Progenitor cell of endocrine pancreas (in vitro differentiated cells): ENCODE results near the gene CHKB. TPM values are rescaled to one million over a fixed set of nuclear protein-coding genes. Genes with fewer than 3 reads are reported as not detected.
"Not testable (repeated sequence)": the region's sequence is repeated elsewhere in the genome, so short reads cannot be mapped to it uniquely, and the experiment has no call there.

Experiments used
- DNase-seq: peaks from one replicate; pipeline ENCODE4 v3.0.0; 2021; ENCODE audit warnings: low spot score; ENCODE audit not compliant: unreplicated experiment
- H3K27ac Mint-ChIP-seq: 2 replicates; pipeline ENCODE4 v1.8.0; 2021; ENCODE audit warnings: mild to moderate bottlenecking, moderate library complexity, mixed read lengths
- H3K27me3 Mint-ChIP-seq: 2 replicates; pipeline ENCODE4 v1.8.0; 2021; ENCODE audit warnings: mixed read lengths
- H3K36me3 Mint-ChIP-seq: 2 replicates; pipeline ENCODE4 v1.8.0; 2022; ENCODE audit warnings: mixed read lengths; ENCODE audit not compliant: insufficient read depth
- H3K4me1 Mint-ChIP-seq: 2 replicates; pipeline ENCODE4 v1.8.0; 2021; ENCODE audit warnings: low read depth, mixed read lengths
- H3K4me3 Mint-ChIP-seq: 2 replicates; pipeline ENCODE4 v1.8.0; 2021; ENCODE audit warnings: low read depth, mild to moderate bottlenecking, moderate library complexity, mixed read lengths
- H3K9me3 Mint-ChIP-seq: 2 replicates; pipeline ENCODE4 v1.8.0; 2021; ENCODE audit warnings: low read depth, mixed read lengths
- CTCF ChIP-seq: fragments of 200-600 bp; sonication (generic); IDR thresholded peaks from one replicate; pipeline ENCODE4 v1.5.0; 2021; ENCODE audit warnings: antibody characterized with exemption, mild to moderate bottlenecking; ENCODE audit not compliant: unreplicated experiment
- total RNA-seq: library from RNA; stranded (reverse); gene quantifications from 2 replicates; pipeline ENCODE4 v1.2.1, GENCODE V29; 2021

CHKB gene
- total RNA-seq, 1 donor from 2014 or later, result 132 TPM

DNA sequence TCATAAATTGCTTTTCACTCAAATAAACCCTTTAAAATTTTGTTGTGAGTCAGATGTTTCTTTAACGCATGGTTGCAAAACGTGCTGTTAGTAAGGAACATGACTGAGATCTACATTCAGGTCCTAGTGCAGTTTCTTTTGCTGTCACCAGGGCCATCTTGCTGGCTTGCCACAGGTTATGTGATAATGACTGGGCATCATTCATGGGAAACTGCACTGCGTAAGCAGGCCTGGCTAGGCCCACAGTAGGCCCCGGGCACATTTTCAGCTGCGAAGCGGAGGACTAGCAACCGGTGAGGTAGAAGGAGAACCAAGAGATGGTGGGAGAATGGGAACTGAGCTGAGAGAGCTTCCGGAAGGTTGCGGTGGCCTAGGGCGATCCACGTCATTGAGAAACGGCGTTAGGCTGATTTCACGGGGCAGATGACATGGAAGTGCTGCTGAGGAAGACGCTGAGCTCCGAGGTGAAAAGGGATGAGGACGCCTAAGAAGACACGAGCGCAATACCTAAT lies 40.2 kb downstream of the CHKB start:
- TF ChIP-seq CTCF, result no peak
- no peaks in the 10 kb centered on the region for H3K36me3 Mint-ChIP-seq
- H3K27me3 Mint-ChIP-seq, result peaks cover 31% of the 10 kb centered on the region
- no peak for DNase-seq
- no peak overlapping the region for H3K27ac Mint-ChIP-seq
- H3K4me3 Mint-ChIP-seq, result no peak overlapping the region
- H3K9me3 Mint-ChIP-seq, result no peaks in the 10 kb centered on the region
- no peaks in the 10 kb centered on the region for H3K4me1 Mint-ChIP-seq

DNA sequence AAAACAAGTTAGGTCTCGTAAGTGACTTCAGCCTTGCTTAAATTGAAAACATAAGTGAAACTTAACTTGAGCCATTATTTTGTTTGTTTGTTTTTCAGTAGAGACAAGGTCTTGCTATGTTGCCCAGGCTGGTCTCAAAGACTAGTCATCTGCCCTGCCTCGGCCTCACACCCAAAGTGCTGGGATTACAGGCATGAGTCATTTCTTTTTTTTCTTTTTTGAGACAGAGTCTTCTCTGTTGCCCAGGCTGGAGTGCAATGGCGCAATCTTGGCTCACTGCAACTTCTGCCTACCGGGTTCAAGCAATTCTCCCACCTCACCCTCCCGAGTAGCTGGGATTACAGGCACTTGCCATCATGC lies 41.0 kb downstream of the CHKB start:
- DNase-seq, H3K27ac Mint-ChIP-seq, H3K9me3 Mint-ChIP-seq, H3K4me1 Mint-ChIP-seq, H3K36me3 Mint-ChIP-seq, H3K4me3 Mint-ChIP-seq: not testable (repeated sequence)
- peaks cover 31% of the 10 kb centered on the region for H3K27me3 Mint-ChIP-seq

DNA sequence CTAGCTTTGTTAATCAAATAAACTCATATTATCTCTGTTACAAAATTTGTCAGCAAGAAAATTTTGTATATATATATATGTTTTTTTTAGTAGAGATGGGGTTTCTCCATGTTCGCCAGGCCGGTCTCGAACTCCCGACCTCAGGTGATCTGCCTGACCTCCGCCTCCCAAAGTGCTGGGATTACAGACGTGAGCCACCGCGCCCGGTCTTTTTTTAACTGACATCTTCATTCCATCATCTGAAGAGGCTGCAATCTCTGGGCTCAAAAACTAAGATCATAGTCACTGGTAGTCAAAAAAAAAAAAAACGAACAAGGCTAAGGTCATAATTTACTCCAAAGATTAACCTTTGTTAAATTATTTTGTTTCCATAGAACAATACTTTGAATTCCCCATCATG lies 42.3 kb downstream of the CHKB start:
- Mint-ChIP-seq H3K36me3 (no peaks in the 10 kb centered on the region), H3K27me3 (peaks cover 28% of the 10 kb centered on the region), H3K4me1 (no peaks in the 10 kb centered on the region), H3K4me3 (no peak overlapping the region), H3K9me3 (no peaks in the 10 kb centered on the region), H3K27ac (no peak overlapping the region)
- TF ChIP-seq CTCF, result no peak
- DNase-seq, result no peak

DNA sequence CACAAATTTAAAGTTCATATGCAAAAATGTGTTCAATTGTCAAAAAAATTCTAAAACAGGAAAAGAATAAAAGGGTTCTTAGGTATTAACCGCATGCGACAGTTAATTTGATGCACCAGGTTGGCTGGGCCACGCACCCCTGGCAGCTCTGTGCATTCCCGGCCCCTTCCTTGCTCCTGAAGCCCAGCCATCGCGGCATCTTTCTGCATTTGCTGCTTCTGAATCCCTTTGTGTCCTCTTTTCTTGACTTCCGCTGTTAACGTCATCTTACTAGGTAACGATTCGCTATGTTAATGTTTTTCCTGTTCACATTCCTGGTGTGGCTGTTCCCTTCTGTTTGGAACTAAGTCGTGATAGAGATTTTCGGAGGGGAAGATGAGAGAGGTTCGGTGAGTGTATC lies 44.9 kb downstream of the CHKB start:
- no peak for TF ChIP-seq CTCF
- Mint-ChIP-seq H3K27me3 (peaks cover 41% of the 10 kb centered on the region), H3K27ac (no peak overlapping the region), H3K4me3 (no peak overlapping the region), H3K9me3 (no peaks in the 10 kb centered on the region), H3K36me3 (no peaks in the 10 kb centered on the region), H3K4me1 (peaks cover 7% of the 10 kb centered on the region)
- DNase-seq, result no peak

- no peaks in the 10 kb centered on the region for H3K9me3 Mint-ChIP-seq
- no peak for TF ChIP-seq CTCF
- H3K36me3 Mint-ChIP-seq, result no peaks in the 10 kb centered on the region
- H3K4me3 Mint-ChIP-seq, result no peak overlapping the region
- no peak overlapping the region for H3K27ac Mint-ChIP-seq
- peaks cover 10% of the 10 kb centered on the region for H3K4me1 Mint-ChIP-seq
- peaks cover 36% of the 10 kb centered on the region for H3K27me3 Mint-ChIP-seq
- DNase-seq, result no peak
These were observed 46.4 kb downstream of the CHKB start for GRCh38 chr22:50536226-50536625.

DNA sequence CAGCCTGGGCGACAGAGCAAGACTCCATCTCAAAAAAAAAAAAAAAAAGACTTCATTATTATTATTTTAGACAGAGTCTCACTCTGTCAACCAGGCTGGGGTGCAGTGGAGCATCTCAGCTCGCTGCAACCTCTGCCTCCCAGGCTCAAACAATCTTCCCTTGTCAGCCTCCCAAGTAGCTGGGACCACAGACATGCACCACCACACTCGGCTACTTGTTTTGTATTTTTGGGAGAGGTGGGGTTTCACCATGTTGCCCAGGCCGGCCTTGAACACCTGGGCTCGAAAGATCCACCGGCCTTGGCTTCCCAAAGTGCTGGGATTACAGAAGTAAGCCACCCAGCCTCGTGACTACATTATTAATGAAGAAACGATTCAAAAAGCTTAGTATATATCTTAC lies 47.5 kb downstream of the CHKB start:
- no peaks in the 10 kb centered on the region for H3K9me3 Mint-ChIP-seq
- no peaks in the 10 kb centered on the region for H3K36me3 Mint-ChIP-seq
- no peak overlapping the region for H3K27ac Mint-ChIP-seq
- H3K4me3 Mint-ChIP-seq, result no peak overlapping the region
- peaks cover 10% of the 10 kb centered on the region for H3K4me1 Mint-ChIP-seq
- TF ChIP-seq CTCF, result no peak
- DNase-seq, result no peak
- H3K27me3 Mint-ChIP-seq, result peaks cover 34% of the 10 kb centered on the region

GRCh38 chr22:50533856-50534711 lies 48.6 kb downstream of the CHKB start:
- peaks cover 34% of the 10 kb centered on the region for H3K27me3 Mint-ChIP-seq
- H3K27ac Mint-ChIP-seq, result not testable (repeated sequence)

More at GRCh38 chr22:50533856-50534711, 48.6 kb downstream of the CHKB start:
- H3K36me3 Mint-ChIP-seq, H3K9me3 Mint-ChIP-seq, H3K4me3 Mint-ChIP-seq, H3K4me1 Mint-ChIP-seq, DNase-seq: not testable (repeated sequence)
